Brain microvascular endothelial cell (primary cell): ENCODE results near the gene SNAP91.

Source experiments
- DNase-seq: peaks from one replicate; pipeline ENCODE4 v3.0.0-alpha.2; 2020
- H3K27ac ChIP-seq: fragments of 250-450 bp; sonication (Bioruptor Pico); 2 replicates; pipeline ENCODE4 v1.5.1; 2020; ENCODE audit warnings: mild to moderate bottlenecking, moderate library complexity
- H3K27me3 ChIP-seq: fragments of 250-450 bp; sonication (Bioruptor Pico); replicated peaks from 2 replicates; pipeline ENCODE4 v1.5.1; 2020; ENCODE audit warnings: mild to moderate bottlenecking
- H3K36me3 ChIP-seq: fragments of 250-450 bp; sonication (Bioruptor Pico); replicated peaks from 2 replicates; pipeline ENCODE4 v1.5.1; 2020; ENCODE audit warnings: mild to moderate bottlenecking
- H3K4me3 ChIP-seq: 2 replicates; pipeline ENCODE4 v1.5.1; 2011; ENCODE audit warnings: low read depth, mild to moderate bottlenecking, control low read depth, low read length, moderate library complexity
- in situ Hi-C: cut with HindIII; loops from 2 replicates; pipeline ENCODE4 v1.10.0; 2017; ENCODE audit warnings: low sequenced_read_pairs, low pct_ligation_motif_present
- TF ChIP-seq, protein P1 (sequence below): IDR thresholded peaks from 2 replicates; pipeline ENCODE4 v1.5.1; 2011; ENCODE audit warnings: low read depth, mild to moderate bottlenecking, moderate library complexity, low read length, control low read depth, inconsistent platforms; ENCODE audit errors: missing control alignments

Gene SNAP91

DNA sequence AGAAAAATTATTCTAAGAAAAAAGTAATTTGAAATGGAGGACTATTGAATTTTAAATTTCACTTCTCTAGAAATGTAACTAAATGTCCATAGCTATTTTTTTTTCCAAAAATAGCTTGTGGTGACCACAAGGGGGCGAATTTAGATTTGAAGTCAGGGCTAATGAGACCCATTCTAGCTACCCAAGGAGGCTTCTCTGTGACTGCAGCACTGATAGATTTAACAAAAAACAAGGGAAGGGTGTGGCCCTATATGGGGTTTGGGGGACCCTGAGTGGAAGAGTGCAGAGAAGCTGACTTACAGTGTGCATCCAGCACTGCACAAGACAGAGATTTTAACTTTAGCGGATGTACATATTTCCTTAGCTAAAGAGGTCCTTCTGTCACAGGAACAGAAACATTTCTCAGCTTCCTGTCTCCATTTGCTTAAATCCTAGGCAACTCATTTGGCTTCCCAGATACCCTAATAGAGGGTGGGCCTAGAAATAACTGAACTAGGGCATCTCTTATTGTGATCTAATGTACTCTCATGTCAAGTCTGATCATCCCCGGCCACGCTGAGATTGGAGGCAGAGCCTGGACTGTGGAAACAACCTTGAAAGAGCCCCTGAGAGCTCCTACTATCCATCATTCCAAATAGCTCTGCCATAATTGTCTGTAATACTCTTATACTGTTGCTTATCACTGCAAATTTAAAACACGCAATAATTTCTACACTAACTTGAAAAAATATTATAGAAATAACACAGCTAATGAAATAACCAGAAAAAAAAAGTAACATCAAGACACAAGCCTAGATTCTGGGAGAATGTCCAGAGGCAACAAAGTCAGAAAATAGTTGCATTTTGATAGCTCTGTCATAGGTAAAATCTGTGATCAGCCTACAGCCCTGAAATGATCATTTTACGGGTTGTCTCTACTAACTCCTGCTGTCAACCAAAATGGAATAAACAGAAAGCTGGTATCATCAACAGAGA, 93.6 kb downstream of the SNAP91 start:
- TF ChIP-seq, protein P1, sequence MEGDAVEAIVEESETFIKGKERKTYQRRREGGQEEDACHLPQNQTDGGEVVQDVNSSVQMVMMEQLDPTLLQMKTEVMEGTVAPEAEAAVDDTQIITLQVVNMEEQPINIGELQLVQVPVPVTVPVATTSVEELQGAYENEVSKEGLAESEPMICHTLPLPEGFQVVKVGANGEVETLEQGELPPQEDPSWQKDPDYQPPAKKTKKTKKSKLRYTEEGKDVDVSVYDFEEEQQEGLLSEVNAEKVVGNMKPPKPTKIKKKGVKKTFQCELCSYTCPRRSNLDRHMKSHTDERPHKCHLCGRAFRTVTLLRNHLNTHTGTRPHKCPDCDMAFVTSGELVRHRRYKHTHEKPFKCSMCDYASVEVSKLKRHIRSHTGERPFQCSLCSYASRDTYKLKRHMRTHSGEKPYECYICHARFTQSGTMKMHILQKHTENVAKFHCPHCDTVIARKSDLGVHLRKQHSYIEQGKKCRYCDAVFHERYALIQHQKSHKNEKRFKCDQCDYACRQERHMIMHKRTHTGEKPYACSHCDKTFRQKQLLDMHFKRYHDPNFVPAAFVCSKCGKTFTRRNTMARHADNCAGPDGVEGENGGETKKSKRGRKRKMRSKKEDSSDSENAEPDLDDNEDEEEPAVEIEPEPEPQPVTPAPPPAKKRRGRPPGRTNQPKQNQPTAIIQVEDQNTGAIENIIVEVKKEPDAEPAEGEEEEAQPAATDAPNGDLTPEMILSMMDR = peak; percentile 70
- no peak overlapping the region for H3K27ac ChIP-seq
- no peak overlapping the region for H3K4me3 ChIP-seq
- in situ Hi-C loops = no loop called here
- no peaks in the 10 kb centered on the region for H3K36me3 ChIP-seq
- peak; percentile 9 for DNase-seq
- H3K27me3 ChIP-seq = no peaks in the 10 kb centered on the region

DNA sequence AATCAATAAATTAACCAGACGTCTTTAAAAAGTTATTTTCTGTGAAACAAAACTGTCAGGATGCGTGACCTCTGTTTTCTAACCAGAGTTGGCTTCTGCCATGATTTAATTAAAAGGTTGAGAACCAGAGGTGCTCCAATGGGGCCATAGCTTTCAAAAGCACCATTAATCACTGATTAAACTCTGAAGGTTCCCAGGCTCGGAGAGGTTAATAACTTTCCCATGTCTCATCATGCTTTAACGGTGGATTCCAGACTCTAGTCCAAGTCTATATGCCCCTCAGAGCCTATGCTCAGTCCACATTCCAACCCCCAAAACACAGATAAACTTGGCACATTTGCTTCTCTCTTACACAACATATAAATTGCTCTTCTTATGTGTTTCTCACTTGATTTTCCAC, 95.5 kb downstream of the SNAP91 start:
- no peak overlapping the region for H3K4me3 ChIP-seq
- TF ChIP-seq, protein P1 = no peak
- in situ Hi-C loops = no loop called here
- no peaks in the 10 kb centered on the region for H3K36me3 ChIP-seq
- no peaks in the 10 kb centered on the region for H3K27me3 ChIP-seq
- H3K27ac ChIP-seq = no peak overlapping the region
- DNase-seq = no peak

DNA sequence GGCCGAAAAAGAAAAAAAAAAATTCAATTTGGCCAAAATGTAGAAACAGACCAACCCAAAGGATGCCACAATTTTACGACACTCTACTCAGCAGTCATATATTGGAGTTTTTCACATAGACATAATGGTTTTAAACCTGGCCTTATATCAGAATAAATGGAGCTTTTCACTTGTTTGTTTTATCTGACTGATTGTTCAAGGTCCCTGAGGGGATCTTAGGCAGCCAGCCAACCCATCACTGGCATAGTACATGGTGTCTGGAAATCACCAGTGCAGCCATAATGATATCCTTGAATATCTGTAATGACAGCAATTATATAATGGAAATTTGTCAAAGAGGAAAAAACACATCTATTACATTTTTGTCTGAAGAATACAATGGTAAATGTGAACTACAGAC, 99.7 kb downstream of the SNAP91 start:
- H3K4me3 ChIP-seq = no peak overlapping the region
- in situ Hi-C loops = no loop called here
- H3K27ac ChIP-seq = no peak overlapping the region
- H3K27me3 ChIP-seq = no peaks in the 10 kb centered on the region
- TF ChIP-seq, protein P1 = no peak
- H3K36me3 ChIP-seq = no peaks in the 10 kb centered on the region
- no peak for DNase-seq

DNA sequence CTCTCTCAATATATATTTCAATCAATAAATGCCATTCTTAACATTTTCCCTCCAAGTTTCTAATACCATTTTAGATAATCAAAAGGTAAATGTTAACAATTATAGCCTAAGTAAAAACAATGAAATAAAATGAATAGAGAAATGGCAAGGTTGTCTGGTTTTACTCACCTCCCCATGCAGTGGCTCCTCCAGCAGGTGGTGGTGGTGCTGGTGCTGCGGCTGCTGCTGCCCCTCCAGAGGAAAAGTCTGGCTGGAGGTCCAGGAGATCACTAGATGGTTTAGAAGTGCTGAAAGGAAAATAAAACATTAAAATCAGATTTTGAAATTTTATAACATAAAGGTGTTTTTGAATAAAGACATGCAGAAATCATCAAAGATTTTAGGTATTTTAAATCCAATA, 103.4 kb downstream of the SNAP91 start:
- H3K27ac ChIP-seq = no peak overlapping the region
- H3K27me3 ChIP-seq = no peaks in the 10 kb centered on the region
- in situ Hi-C loops = no loop called here
- TF ChIP-seq, protein P1 = no peak
- H3K4me3 ChIP-seq = no peak overlapping the region
- H3K36me3 ChIP-seq = no peaks in the 10 kb centered on the region
- no peak for DNase-seq

DNA sequence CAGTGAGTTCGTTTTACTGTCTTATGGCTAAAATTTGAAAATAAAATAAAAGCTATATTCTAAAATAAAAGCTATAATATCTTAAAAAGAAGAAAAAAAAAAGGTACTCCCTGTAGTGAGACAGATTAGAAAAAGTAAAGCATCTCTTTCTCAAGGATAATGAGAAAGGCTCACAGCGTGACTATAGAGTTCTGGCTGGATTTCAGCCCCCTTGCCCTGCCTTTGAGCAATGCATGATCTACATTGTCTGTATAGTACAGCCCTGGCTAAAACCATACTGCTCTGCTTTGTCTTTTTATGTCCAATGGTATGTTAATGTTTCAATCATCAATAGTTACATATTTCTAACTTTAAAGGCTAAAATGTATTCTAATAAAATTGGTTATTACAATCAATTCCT, 105.3 kb downstream of the SNAP91 start:
- Histone ChIP-seq H3K27me3 (no peaks in the 10 kb centered on the region), H3K4me3 (no peak overlapping the region), H3K27ac (no peak overlapping the region), H3K36me3 (no peaks in the 10 kb centered on the region)
- in situ Hi-C loops = no loop called here
- no peak for DNase-seq
- TF ChIP-seq, protein P1 = no peak

DNA sequence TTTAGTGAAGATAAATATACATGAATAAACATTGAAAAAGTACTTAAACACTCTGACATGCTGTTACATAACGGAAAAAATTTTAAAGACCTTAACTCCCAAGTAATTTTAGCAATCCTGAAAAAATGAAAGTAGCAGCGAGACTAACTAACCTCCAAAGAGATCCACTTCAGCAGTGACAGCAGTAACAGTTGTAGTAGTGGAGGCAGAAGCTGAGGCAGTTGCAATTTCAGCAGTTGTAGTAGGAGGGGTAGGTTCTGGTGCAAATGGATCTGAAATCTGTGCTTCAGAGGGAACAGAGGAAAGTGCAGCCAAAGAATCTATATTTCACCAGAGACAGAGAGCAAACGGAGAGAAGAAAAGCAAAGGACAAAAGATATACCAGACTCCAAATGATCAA, 107.8 kb downstream of the SNAP91 start:
- DNase-seq = no peak
- no peak overlapping the region for H3K4me3 ChIP-seq
- no peak overlapping the region for H3K27ac ChIP-seq
- TF ChIP-seq, protein P1 = no peak
- in situ Hi-C loops = no loop called here
- H3K36me3 ChIP-seq = no peaks in the 10 kb centered on the region
- H3K27me3 ChIP-seq = no peaks in the 10 kb centered on the region
